Activated CD4-positive, alpha-beta T cell treated with anti-CD3 and anti-CD28 coated beads, Interleukin-2, amount 10 ng/mL, durations not matched to agents 24 days and 14 days (primary cell): ENCODE measurements around the gene TNK2. TPM values are rescaled to one million over a fixed set of nuclear protein-coding genes. Genes with fewer than 3 reads are reported as not detected.
"Not testable (repeated sequence)": the region's sequence is repeated elsewhere in the genome, so short reads cannot be mapped to it uniquely, and the experiment has no call there.

Experiments used
- DNase-seq: peaks from one replicate; pipeline ENCODE4 v3.0.0; 2022
- H3K27ac Mint-ChIP-seq: one replicate; pipeline ENCODE4 v1.8.0; 2022; ENCODE audit warnings: mild to moderate bottlenecking, mixed read lengths
- H3K27me3 Mint-ChIP-seq: one replicate; pipeline ENCODE4 v1.8.0; 2022; ENCODE audit warnings: mixed read lengths
- H3K36me3 Mint-ChIP-seq: one replicate; pipeline ENCODE4 v1.8.0; 2022; ENCODE audit warnings: low read depth, mild to moderate bottlenecking, mixed read lengths
- H3K4me1 Mint-ChIP-seq: one replicate; pipeline ENCODE4 v1.8.0; 2021; ENCODE audit warnings: mixed read lengths
- H3K4me3 Mint-ChIP-seq: one replicate; pipeline ENCODE4 v1.8.0; 2022; ENCODE audit warnings: mild to moderate bottlenecking, moderate library complexity, mixed read lengths
- H3K9me3 Mint-ChIP-seq: one replicate; pipeline ENCODE4 v1.8.0; 2021; ENCODE audit warnings: mixed read lengths
- intact Hi-C: fragments of 100-400 bp; cut with micrococcal nuclease; formaldehyde crosslinking; loops from one replicate; pipeline ENCODE4 v1.15.1; 2023
- total RNA-seq: library from RNA; stranded (reverse); gene quantifications from 2 replicates; pipeline ENCODE4 v1.2.3, GENCODE V29; 2022

TNK2 gene
- 101 and 110 TPM in 2 replicates for total RNA-seq

DNA sequence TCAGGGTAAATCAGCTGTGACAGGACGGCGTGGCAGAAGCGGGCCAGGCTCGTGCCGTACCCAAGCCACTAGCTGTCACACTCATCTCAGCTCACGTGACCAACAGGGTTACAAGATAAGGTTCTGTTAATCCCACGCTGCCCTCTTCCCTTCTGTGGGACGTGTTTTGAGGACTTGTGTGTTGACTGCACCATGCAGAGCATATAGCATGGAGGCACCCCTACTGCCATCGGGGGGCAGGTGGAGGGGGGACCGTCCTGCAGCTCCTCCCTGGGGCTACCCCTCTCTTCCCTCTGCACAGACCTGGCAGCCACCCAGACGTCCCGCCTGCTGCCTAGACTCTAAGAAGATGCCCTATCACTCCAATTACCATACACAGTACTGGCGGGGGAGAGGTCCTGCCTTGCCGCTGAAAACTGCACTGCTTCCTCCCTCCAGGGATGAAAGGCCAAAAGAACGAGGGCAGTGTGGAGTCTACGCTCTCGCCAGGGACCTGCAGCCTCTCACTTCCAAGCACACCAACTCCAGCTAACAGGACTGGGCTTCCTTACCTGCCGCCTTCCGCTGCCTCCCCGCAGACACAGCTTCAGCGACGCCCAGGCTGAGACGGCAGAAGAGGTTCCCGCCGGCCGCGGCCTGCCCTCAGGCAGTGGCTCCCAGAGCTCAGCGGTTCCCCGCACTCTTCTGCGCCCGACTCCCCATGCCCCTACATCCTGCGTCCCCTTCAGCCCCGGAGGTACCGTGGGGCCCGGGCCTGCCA is at the start of gene TNK2:
TSS of gene TNK2 (minus strand) at position 618 of the 760 bp plus-strand sequence. CDS start 19,963 bp downstream, outside the sequence.
- H3K36me3 Mint-ChIP-seq = peaks cover 18% of the 10 kb centered on the region
- H3K4me3 Mint-ChIP-seq = peak within 1 kb of the TSS; percentile 90
- DNase-seq = peak; percentile 86
- H3K27ac Mint-ChIP-seq = peak within 1 kb of the TSS; percentile 97
- H3K9me3 Mint-ChIP-seq = no peaks in the 10 kb centered on the region
- intact Hi-C loops = loop anchor here (1.0 to 10.0 kb wide), 4 partner anchors 7 to 594 kb away; partner anchors contain the start of genes PPP1R2 and RNF168
- H3K4me1 Mint-ChIP-seq = peaks cover 43% of the 10 kb centered on the region
- H3K27me3 Mint-ChIP-seq = no peaks in the 10 kb centered on the region

DNA sequence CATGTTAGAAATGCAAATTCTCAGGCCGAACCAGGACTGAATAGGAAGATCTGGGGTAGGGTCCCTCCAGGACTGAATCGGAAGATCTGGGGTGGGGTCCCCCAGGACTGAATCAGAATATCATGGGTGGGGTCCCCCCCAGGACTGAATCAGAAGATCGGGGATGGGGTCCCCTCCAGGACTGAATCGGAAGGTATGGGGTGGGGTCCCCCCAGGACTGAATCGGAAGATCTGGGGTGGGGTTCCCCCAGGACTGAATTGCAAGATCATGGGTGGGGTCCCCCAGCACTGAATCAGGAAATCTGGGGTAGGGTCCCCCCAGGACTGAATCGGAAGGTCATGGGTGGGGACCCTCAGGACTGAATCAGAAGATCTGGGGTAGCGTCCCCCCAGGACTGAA is 48.2 kb upstream of the TNK2 start:
- H3K9me3 Mint-ChIP-seq = peaks cover 7% of the 10 kb centered on the region
- intact Hi-C loops = loop anchor here (10.0 kb wide), 1 partner anchor 52 kb away; the partner anchor contains the start of gene TNK2
- peak overlapping the region; percentile 52 for H3K4me3 Mint-ChIP-seq
- no peaks in the 10 kb centered on the region for H3K27me3 Mint-ChIP-seq
- peaks cover 35% of the 10 kb centered on the region for H3K36me3 Mint-ChIP-seq
- DNase-seq = no peak
- H3K4me1 Mint-ChIP-seq = peaks cover 32% of the 10 kb centered on the region
- peak overlapping the region; percentile 89 for H3K27ac Mint-ChIP-seq

GRCh38 chr3:195955416-195955841 is 47.1 kb upstream of the TNK2 start:
- intact Hi-C loops = loop anchor here (10.0 kb wide), 1 partner anchor 51 kb away; the partner anchor contains the start of gene TNK2
- peak overlapping the region; percentile 94 for H3K27ac Mint-ChIP-seq
- H3K36me3 Mint-ChIP-seq = peaks cover 27% of the 10 kb centered on the region
- H3K4me1 Mint-ChIP-seq = peaks cover 31% of the 10 kb centered on the region
- not testable (repeated sequence) for H3K9me3 Mint-ChIP-seq, H3K27me3 Mint-ChIP-seq
- DNase-seq = peak; percentile 76
- peak overlapping the region; percentile 75 for H3K4me3 Mint-ChIP-seq

GRCh38 chr3:195954752-195955119 is 46.4 kb upstream of the TNK2 start:
- not testable (repeated sequence) for DNase-seq, H3K9me3 Mint-ChIP-seq, H3K27me3 Mint-ChIP-seq
- peaks cover 26% of the 10 kb centered on the region for H3K36me3 Mint-ChIP-seq
- H3K4me1 Mint-ChIP-seq = peaks cover 35% of the 10 kb centered on the region
- intact Hi-C loops = loop anchor here (10.0 kb wide), 1 partner anchor 50 kb away; the partner anchor contains the start of gene TNK2
- H3K27ac Mint-ChIP-seq = peak overlapping the region; percentile 84
- H3K4me3 Mint-ChIP-seq = peak overlapping the region; percentile 79

GRCh38 chr3:195954052-195954751 is 45.9 kb upstream of the TNK2 start:
- Mint-ChIP-seq H3K27ac (peak overlapping the region; percentile 84), H3K4me1 (peaks cover 32% of the 10 kb centered on the region), H3K4me3 (peak overlapping the region; percentile 79), H3K36me3 (peaks cover 24% of the 10 kb centered on the region)
- peak; percentile 96 for DNase-seq
- intact Hi-C loops = loop anchor here (10.0 kb wide), 1 partner anchor 49 kb away; the partner anchor contains the start of gene TNK2
- H3K9me3 Mint-ChIP-seq, H3K27me3 Mint-ChIP-seq: not testable (repeated sequence)

GRCh38 chr3:195952590-195952989 is 44.2 kb upstream of the TNK2 start:
- H3K9me3 Mint-ChIP-seq, H3K27me3 Mint-ChIP-seq, DNase-seq: not testable (repeated sequence)
- H3K4me3 Mint-ChIP-seq = peak overlapping the region; percentile 20
- peak overlapping the region; percentile 3 for H3K27ac Mint-ChIP-seq
- intact Hi-C loops = loop anchor here (10.0 kb wide), 1 partner anchor 48 kb away; the partner anchor contains the start of gene TNK2
- peaks cover 28% of the 10 kb centered on the region for H3K4me1 Mint-ChIP-seq
- H3K36me3 Mint-ChIP-seq = peaks cover 19% of the 10 kb centered on the region

DNA sequence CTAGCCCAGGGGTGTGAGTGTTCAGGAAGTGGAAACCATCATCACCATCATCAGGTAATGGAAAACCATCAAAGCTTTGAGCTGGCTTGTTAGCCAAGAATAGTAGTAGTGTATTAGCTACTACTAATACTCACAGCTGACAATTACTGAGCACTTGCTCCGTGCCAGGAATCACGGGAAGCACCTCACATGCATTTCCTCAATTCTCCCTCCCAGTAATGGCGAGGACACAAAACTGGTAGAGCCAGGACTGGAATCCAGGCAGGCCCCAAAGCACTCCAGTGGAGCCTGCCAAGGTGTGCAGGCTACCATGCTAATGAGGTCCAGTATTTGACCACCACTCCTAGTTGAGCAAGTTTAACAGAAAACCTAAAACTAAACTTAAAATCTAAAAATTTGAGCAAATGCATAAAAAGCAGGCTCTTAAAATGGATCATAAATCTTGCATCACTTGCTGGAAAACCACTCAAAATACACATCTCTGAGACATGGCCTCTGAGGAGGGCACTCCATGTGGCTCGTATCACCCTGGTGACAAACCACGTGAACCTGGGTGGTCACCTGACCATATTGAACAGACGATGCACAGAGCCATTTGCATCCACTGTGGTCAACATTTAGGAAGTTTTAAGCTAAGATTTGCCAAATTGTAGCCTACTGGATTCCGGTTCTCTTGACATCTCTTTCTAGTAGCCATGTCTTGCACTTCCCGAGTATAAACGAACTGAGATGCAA is 43.3 kb upstream of the TNK2 start:
- intact Hi-C loops = loop anchor here (10.0 kb wide), 1 partner anchor 47 kb away; the partner anchor contains the start of gene TNK2
- Mint-ChIP-seq H3K4me1 (peaks cover 28% of the 10 kb centered on the region), H3K27ac (peak overlapping the region; percentile 48), H3K36me3 (peaks cover 21% of the 10 kb centered on the region), H3K4me3 (peak overlapping the region; percentile 58)
- not testable (repeated sequence) for H3K9me3 Mint-ChIP-seq, DNase-seq, H3K27me3 Mint-ChIP-seq

DNA sequence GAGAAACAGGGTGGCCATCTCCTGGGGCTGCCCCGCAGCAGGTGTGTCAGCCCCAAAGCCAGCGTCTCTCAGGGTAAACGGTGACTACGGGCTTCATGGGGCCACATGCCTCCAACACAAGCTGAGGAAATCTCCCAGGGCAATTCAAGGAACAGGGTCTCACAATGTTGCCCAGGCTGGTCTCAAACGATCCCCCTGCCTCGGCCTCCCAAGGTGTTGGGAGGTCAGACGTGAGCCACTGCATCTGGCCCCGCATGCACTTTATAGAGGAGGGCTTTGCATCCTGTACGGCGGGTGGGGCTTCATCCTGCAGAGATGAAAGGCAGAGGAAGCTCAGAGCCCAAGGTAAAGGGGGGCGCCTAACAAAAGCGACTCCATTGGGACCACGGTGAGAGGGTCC is 42.4 kb upstream of the TNK2 start:
- Mint-ChIP-seq H3K36me3 (peaks cover 17% of the 10 kb centered on the region), H3K4me1 (peaks cover 23% of the 10 kb centered on the region), H3K4me3 (peak overlapping the region; percentile 17), H3K27ac (peak overlapping the region; percentile 37)
- not testable (repeated sequence) for H3K27me3 Mint-ChIP-seq, H3K9me3 Mint-ChIP-seq, DNase-seq
- intact Hi-C loops = loop anchor here (10.0 kb wide), 1 partner anchor 46 kb away; the partner anchor contains the start of gene TNK2

GRCh38 chr3:195950164-195950563 is 41.8 kb upstream of the TNK2 start:
- Mint-ChIP-seq H3K36me3 (peaks cover 18% of the 10 kb centered on the region), H3K4me1 (peaks cover 19% of the 10 kb centered on the region)
- intact Hi-C loops = loop anchor here (10.0 kb wide), 1 partner anchor 45 kb away; the partner anchor contains the start of gene TNK2
- not testable (repeated sequence) for H3K4me3 Mint-ChIP-seq, H3K9me3 Mint-ChIP-seq, H3K27ac Mint-ChIP-seq, DNase-seq, H3K27me3 Mint-ChIP-seq

DNA sequence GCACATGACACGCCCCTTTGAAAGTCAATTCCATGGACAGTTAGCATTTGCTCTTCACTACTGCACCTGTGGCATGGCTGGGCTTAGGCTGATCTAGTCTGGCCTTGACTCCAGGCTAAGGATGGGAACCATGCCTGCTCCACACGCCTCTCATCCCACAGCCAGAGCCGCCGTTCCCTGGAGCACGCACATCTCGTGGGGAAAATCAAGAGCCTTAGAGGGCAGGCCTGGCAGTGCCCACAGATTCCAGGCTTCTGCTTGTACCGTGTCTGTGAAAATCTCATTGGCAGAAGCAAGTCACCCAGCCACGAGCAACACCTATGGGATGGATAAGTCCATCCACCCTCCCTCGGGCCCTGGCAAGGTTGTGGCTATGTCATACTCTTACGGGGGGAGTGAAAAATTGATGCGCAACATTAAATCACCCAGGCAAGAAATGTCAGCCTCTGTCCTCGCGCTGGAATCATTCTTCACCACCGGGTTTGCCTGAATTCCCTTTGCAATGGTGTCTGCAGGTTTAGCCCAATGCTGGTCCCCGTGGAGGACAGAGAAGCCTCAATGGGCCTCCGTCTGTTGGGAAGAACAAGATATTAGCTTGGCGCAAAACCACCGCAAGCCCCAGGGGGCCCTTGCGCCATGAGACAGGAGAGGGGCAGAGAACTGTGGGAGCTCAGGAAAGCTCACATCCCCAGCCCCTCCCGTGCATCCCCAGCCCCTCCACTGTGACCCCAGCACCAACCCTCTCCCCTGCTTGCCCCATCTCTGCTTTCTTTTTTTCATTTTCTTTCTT is 38.8 kb upstream of the TNK2 start:
- H3K4me3 Mint-ChIP-seq, H3K9me3 Mint-ChIP-seq, H3K27ac Mint-ChIP-seq, intact Hi-C loops, DNase-seq, H3K27me3 Mint-ChIP-seq: not testable (repeated sequence)
- Mint-ChIP-seq H3K36me3 (peaks cover 26% of the 10 kb centered on the region), H3K4me1 (peaks cover 17% of the 10 kb centered on the region)

GRCh38 chr3:195941265-195941815 is 33.0 kb upstream of the TNK2 start:
- H3K27ac Mint-ChIP-seq, H3K4me1 Mint-ChIP-seq, H3K9me3 Mint-ChIP-seq, intact Hi-C loops, DNase-seq, H3K4me3 Mint-ChIP-seq, H3K27me3 Mint-ChIP-seq: not testable (repeated sequence)
- peaks cover 17% of the 10 kb centered on the region for H3K36me3 Mint-ChIP-seq

DNA sequence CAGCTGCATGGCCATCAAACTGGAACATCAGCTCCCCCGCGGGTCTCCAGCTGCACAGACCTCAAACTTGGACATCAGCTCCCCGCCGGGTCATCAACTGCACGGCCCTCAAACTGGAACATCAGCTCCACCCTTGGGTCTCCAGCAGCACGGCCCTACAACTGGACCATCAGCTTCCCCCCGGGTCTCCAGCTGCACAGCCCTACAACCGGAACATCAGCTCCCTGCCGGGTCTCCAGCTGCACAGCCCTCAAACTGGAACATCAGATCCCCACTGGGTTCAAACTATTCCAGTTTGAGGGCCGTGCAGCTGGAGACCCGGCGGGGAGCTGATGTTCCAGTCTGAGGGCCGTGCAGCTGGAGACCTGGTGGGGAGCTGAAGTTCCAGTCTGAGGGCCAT is 32.5 kb upstream of the TNK2 start:
- H3K27me3 Mint-ChIP-seq, DNase-seq, H3K4me3 Mint-ChIP-seq, H3K4me1 Mint-ChIP-seq, H3K27ac Mint-ChIP-seq, H3K9me3 Mint-ChIP-seq, intact Hi-C loops: not testable (repeated sequence)
- H3K36me3 Mint-ChIP-seq = peaks cover 17% of the 10 kb centered on the region
